ENCODE measurements around the gene FBLN1. TPM values are rescaled to one million over a fixed set of nuclear protein-coding genes. Genes with fewer than 3 reads are reported as not detected.
A peak's percentile ranks its signal among the peaks of the same experiment; 100 is the strongest.

The FBLN1 gene
- polyA plus RNA-seq, 1 of the 3 experiments (the other 2 are of a cell fraction): 147 TPM

DNA sequence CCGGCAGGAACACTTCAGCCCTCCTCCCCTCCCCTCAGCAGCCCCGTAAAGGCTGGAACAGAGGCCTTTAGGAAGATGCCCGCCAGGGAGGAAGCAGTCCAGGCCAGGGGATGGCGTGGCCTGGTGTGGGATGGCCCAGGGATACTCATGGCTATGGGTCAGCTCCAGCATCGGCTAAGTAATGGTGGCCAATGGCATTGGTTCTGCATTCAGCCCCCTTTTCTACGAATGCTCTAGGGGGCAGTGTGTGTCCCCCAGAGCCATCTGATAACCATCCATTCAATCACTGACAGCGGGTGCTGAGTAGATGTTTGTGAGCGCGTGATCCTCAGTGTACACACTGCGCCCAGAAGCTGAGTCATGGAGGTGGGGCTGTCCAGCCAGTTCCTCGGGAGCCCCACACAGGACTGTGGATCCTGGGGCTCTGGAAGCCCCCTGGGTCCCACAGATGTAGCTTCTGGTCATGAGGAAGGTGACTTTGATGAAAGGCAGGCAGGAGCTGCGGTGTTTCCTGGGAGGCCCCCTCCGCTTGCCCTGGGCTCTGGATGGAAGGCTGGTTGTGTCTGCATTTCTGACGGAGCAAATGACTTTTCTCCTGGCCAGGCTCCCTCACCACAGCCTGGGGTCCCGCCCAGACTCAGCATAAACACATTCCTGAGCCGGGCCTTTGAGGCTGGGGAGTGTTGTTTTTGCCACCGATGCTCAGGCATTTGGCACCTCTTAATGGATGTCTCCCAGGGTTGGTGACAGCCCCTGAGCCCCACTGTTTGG lies 46.5 kb downstream of the FBLN1 start:
- Histone ChIP-seq H3K4me1 (ENCODE audit: control insufficient read depth in 1 of 2, insufficient read depth in 2 of 2, low read depth in 1 of 2, low read length in 1 of 2) (peaks cover 0 to 18% of the 10 kb centered on the region in 2 experiments; a peak in 1 of 4 replicates), H3K4me3 (ENCODE audit: low read depth in 2 of 2, low read length in 1 of 2) (no peak overlapping the region), H3K36me3 (replicated peaks in 1 of 2; ENCODE audit: control insufficient read depth in 1 of 2, insufficient read depth in 2 of 2, low read length in 1 of 2) (peaks cover 0 to 35% of the 10 kb centered on the region in 2 experiments), H3K9me2 (no peaks in the 10 kb centered on the region), H2AFZ (ENCODE audit: low read depth) (no peak overlapping the region), H3K9ac (no peak overlapping the region), H3K27ac (ENCODE audit: low read depth in 2 of 2, low read length in 1 of 2) (no peak overlapping the region; a peak in 1 of 4 replicates), H3F3A (replicated peaks; ENCODE audit: insufficient read depth) (peaks cover 9% of the 10 kb centered on the region), H3K4me2 (no peak overlapping the region), H3K27me3 (ENCODE audit: insufficient read depth) (no peaks in the 10 kb centered on the region), H3K9me3 (no peaks in the 10 kb centered on the region), H4K20me1 (ENCODE audit: insufficient read depth) (no peaks in the 10 kb centered on the region), H3K79me2 (ENCODE audit: insufficient read depth) (no peaks in the 10 kb centered on the region)
- ChIA-PET POLR2A (no interaction called here), CTCF (interaction anchor here (1.0 to 7.6 kb wide), 5 partner anchors 17 to 108 kb away, joined by 3 to 108 read pairs (median 3); no protein-coding TSS in a partner anchor)
- WGBS (ENCODE audit: low lambda C conversion rate): 74% methylated on average over 7 of the region's 17 CpGs
- TF ChIP-seq GABPA (IDR thresholded peaks at IDR 0.05; ENCODE audit: low read depth) (no peak), CTCF (IDR thresholded peaks at IDR 0.05) (peak; percentile 29)
- no peak for DNase-seq

- 99% methylated on average over 8 of the region's 9 CpGs for whole genome bisulfite sequencing (ENCODE audit: low lambda C conversion rate)
- CTCF ChIA-PET: interaction anchor here (0.7 to 7.6 kb wide), 5 partner anchors 18 to 1610 kb away, joined by 3 to 108 read pairs (median 3); no protein-coding TSS in a partner anchor
- POLR2A ChIA-PET: no interaction called here
- H4K20me1 ChIP-seq (ENCODE audit: insufficient read depth): no peaks in the 10 kb centered on the region
- H3K27ac ChIP-seq (ENCODE audit: low read depth in 2 of 2, low read length in 1 of 2): no peak overlapping the region; a peak in 1 of 4 replicates
- H3F3A ChIP-seq (replicated peaks; ENCODE audit: insufficient read depth): peaks cover 9% of the 10 kb centered on the region
- peaks cover 0 to 18% of the 10 kb centered on the region in 2 experiments; a peak in 1 of 4 replicates for H3K4me1 ChIP-seq (ENCODE audit: control insufficient read depth in 1 of 2, insufficient read depth in 2 of 2, low read depth in 1 of 2, low read length in 1 of 2)
- H3K9me2 ChIP-seq: no peaks in the 10 kb centered on the region
- H3K36me3 ChIP-seq (replicated peaks in 1 of 2; ENCODE audit: control insufficient read depth in 1 of 2, insufficient read depth in 2 of 2, low read length in 1 of 2): peaks cover 0 to 37% of the 10 kb centered on the region in 2 experiments
- DNase-seq: no peak
- no peak overlapping the region for H3K9ac ChIP-seq
- H3K9me3 ChIP-seq: no peaks in the 10 kb centered on the region
- no peak overlapping the region for H3K4me3 ChIP-seq (ENCODE audit: low read depth in 2 of 2, low read length in 1 of 2)
- TF ChIP-seq TEAD4 (IDR thresholded peaks at IDR 0.05; ENCODE audit: borderline replicate concordance, insufficient read depth) (no peak), GATA2 (CRISPR knock-in tag; IDR thresholded peaks at IDR 0.05) (no peak), IRF3 (IDR thresholded peaks at IDR 0.05; ENCODE audit: low read depth, low read length) (no peak), JUND (IDR thresholded peaks at IDR 0.05) (no peak), MEF2A (IDR thresholded peaks at IDR 0.05; ENCODE audit: borderline replicate concordance, low read depth) (no peak), FOXJ3 (CRISPR knock-in tag; IDR thresholded peaks at IDR 0.05) (no peak), TAF1 (IDR thresholded peaks at IDR 0.05; ENCODE audit: borderline replicate concordance, low read depth, low read length) (no peak), CTCF (IDR thresholded peaks at IDR 0.05) (no peak), CHD2 (IDR thresholded peaks at IDR 0.05; ENCODE audit: low read length, partially characterized antibody) (no peak), SMC3 (IDR thresholded peaks at IDR 0.05; ENCODE audit: low read depth, low read length) (no peak), NRF1 (IDR thresholded peaks at IDR 0.05; ENCODE audit: low read depth, low read length) (no peak), FOSL2 (IDR thresholded peaks at IDR 0.05; ENCODE audit: borderline replicate concordance, low read depth) (no peak), EZH2phosphoT487 (IDR thresholded peaks at IDR 0.05; ENCODE audit: borderline replicate concordance, low read depth) (no peak), NFIC (IDR thresholded peaks at IDR 0.05; ENCODE audit: borderline replicate concordance) (no peak), SIN3A (IDR thresholded peaks at IDR 0.05; ENCODE audit: borderline replicate concordance, low read depth, low read length) (no peak)
- TF ChIP-seq, protein P1, sequence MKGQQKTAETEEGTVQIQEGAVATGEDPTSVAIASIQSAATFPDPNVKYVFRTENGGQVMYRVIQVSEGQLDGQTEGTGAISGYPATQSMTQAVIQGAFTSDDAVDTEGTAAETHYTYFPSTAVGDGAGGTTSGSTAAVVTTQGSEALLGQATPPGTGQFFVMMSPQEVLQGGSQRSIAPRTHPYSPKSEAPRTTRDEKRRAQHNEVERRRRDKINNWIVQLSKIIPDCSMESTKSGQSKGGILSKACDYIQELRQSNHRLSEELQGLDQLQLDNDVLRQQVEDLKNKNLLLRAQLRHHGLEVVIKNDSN (IDR thresholded peaks at IDR 0.05; ENCODE audit: borderline replicate concordance, low read depth): no peak
- H3K79me2 ChIP-seq (ENCODE audit: insufficient read depth): no peaks in the 10 kb centered on the region
- no peak overlapping the region for H2AFZ ChIP-seq (ENCODE audit: low read depth)
- H3K4me2 ChIP-seq: no peak overlapping the region
- H3K27me3 ChIP-seq (ENCODE audit: insufficient read depth): no peaks in the 10 kb centered on the region
Measured at GRCh38 chr22:45549762-45550378, 47.2 kb downstream of the FBLN1 start.
